KOPT-K1 (cell line): Measurements from ENCODE around the gene ZNHIT1.
"Not testable (repeated sequence)": the region's sequence is repeated elsewhere in the genome, so short reads cannot be mapped to it uniquely, and the experiment has no call there.

Experiments
- H3K27ac ChIP-seq: fragments of 200-600 bp; sonication (generic); 2 replicates; pipeline ENCODE4 v1.5.1; 2016; ENCODE audit warnings: antibody characterized with exemption, mild to moderate bottlenecking, low read depth, low read length; ENCODE audit not compliant: poor library complexity, severe bottlenecking
- H3K36me3 ChIP-seq: fragments of 200-600 bp; sonication (generic); 2 replicates; pipeline ENCODE4 v1.5.1; 2017; ENCODE audit warnings: antibody characterized with exemption, mild to moderate bottlenecking, low read length, moderate library complexity; ENCODE audit not compliant: insufficient read depth
- H3K9me3 ChIP-seq: fragments of 200-600 bp; sonication (generic); 2 replicates; pipeline ENCODE4 v1.5.1; 2017; ENCODE audit warnings: antibody characterized with exemption, low read length, mild to moderate bottlenecking; ENCODE audit not compliant: insufficient read depth, poor library complexity, severe bottlenecking

The ZNHIT1 gene

DNA sequence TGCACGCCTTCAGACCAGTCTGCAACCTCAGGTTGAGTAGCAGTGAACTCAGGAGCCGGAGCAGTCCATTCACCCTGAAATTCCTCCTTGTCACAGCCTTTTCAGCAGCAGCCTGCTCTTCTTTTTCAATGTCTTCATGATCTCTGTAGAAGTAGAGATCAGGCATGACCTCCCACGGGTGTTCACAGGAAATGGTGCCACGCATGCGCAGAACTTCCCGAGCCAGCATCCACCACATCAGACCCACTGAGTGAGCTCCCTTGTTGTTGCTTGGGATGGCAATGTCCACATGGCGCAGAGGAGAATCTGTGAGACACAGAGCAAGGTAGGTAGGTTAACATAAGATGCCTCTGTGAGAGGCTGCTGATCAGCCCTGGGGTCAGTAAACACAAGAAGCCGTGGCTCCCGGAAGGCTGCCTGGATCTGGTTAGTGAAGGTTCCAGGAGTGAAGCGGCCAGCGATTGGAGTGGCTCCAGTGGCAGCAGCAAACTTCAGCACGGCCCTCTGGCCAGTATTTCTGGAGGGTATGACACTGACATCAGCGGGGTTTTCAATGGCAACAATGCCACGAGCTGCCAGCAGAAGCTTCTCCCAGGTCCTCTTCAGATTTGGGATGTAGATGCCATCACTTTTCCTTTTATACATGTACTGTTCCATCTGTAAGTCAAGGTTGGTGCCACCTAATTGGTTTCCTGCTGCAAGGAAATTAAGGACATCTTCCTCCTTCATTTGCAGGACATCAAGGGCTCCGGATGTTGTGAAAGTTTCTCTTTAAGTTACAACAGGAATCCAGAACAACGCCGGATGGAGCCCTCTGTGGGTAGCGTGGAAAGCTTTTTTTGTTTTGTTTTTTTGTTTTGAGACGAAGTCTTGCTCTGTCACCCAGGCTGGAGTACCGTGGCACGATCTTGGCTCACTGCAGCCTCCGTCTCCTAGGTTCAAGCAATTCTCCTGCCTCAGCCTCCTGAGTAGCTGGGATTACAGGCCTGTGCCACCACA, 13.9 kb upstream of the ZNHIT1 start:
- H3K36me3 ChIP-seq, H3K9me3 ChIP-seq, H3K27ac ChIP-seq: not testable (repeated sequence)

- Histone ChIP-seq H3K36me3 (no peaks in the 10 kb centered on the region), H3K9me3 (no peaks in the 10 kb centered on the region), H3K27ac (no peak overlapping the region)
Measured at GRCh38 chr7:101205901-101206664, 11.9 kb upstream of the ZNHIT1 start.

DNA sequence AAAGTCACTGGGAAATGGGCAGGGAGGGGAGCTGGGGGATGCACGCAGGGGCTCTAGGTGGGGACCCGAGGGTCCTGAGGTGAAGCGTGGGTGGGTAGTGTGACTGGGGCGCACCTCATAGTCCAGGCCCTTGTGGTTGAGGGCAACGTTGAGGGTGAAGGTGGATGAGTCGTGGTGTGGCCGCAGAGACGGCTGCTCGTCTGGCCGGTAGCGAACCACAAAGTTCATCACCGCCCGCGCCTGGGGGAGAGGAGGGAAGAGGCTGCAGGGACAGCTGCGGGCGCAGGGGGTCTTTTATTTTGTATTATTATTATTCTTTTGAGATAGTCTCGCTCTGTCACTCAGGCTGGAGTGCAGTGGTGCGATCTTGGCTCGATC, 11.3 kb upstream of the ZNHIT1 start:
- H3K36me3 ChIP-seq: no peaks in the 10 kb centered on the region
- no peaks in the 10 kb centered on the region for H3K9me3 ChIP-seq
- no peak overlapping the region for H3K27ac ChIP-seq

DNA sequence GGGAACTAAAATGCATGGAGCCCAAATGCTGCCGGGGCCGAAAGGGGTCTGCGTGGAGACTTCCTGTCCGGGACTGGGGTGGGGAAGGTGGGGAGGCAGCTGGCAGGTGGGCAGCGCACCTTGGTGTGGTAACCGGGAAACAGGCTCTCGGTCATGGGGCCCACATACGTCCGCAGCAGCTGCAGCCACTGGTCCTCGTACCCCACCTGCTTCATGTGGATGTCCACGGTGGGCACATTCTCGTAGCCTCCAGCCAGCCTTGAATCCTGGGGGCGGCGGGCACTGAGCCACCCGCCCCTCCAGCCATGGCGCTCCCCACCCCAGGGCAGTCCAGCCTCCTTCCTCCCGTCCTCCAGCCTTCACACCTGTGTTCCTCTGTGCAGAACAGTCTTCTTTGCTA, 10.5 kb upstream of the ZNHIT1 start:
- Histone ChIP-seq H3K27ac (no peak overlapping the region), H3K36me3 (no peaks in the 10 kb centered on the region), H3K9me3 (no peaks in the 10 kb centered on the region)

DNA sequence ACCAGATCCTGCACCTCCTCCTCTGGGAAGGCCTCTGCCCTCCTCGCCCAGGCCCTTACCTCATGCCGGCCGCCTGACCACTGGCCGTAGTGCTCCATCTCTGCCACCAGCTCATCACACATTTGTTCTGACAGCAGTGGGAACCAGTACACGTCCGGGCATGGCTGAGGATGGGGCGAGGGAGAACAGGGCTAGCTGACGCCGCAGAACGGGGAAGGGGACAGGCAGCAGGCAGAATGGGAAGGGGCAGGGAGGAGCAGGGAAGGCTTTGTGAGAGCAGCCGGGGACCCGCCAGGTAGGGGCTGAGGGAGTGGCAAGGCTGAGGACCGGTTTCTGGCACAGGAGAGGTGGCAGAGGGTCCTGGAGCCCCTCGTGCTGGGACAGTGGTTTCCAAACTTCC, 9.2 kb upstream of the ZNHIT1 start:
- no peaks in the 10 kb centered on the region for H3K9me3 ChIP-seq
- H3K27ac ChIP-seq: no peak overlapping the region
- no peaks in the 10 kb centered on the region for H3K36me3 ChIP-seq

DNA sequence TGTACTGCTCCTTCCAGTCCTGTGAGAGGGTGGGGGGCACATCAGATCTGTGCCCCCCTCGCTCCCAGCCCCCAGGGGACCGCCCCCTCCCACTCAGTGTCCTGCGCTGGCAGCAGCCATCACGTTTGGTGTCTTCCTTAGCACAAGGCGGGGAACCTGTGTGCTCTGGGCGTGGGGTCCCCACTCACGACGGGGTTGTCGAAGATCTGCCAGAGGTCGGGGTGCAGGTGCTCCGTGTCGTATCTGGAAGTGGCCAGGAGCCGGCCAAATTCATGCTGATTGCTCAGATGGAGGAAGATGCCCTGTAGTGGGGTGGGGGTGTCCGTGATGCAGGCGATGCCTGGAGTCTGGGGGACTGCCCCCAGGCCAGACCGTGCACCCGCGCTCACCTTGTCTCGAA, 7.8 kb upstream of the ZNHIT1 start:
- Histone ChIP-seq H3K36me3 (no peaks in the 10 kb centered on the region), H3K9me3 (no peaks in the 10 kb centered on the region), H3K27ac (no peak overlapping the region)

- Histone ChIP-seq H3K36me3 (no peaks in the 10 kb centered on the region), H3K9me3 (no peaks in the 10 kb centered on the region), H3K27ac (no peak overlapping the region)
Measured at GRCh38 chr7:101211501-101211900, 6.5 kb upstream of the ZNHIT1 start.

DNA sequence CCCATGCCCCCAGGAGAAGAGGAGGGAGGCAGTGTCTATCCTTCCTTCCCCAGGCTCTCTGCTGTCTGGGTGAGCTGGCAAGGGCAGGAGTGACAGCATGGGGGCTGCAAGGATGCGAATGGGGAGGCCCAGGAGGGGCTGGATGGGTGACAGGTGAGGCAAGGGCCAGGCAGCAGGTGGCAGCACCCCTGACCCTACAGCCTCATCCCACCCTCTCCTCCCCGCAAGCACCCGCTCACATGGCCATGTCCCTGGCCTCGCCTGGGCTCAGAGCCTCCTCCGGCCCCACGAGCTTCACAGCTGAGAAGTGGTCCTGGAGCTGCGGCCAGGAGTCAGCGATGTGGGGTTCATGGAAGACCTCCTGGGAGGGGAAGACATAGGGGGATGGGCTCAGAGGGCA, 6.0 kb upstream of the ZNHIT1 start:
- Histone ChIP-seq H3K9me3 (no peaks in the 10 kb centered on the region), H3K27ac (no peak overlapping the region), H3K36me3 (no peaks in the 10 kb centered on the region)

DNA sequence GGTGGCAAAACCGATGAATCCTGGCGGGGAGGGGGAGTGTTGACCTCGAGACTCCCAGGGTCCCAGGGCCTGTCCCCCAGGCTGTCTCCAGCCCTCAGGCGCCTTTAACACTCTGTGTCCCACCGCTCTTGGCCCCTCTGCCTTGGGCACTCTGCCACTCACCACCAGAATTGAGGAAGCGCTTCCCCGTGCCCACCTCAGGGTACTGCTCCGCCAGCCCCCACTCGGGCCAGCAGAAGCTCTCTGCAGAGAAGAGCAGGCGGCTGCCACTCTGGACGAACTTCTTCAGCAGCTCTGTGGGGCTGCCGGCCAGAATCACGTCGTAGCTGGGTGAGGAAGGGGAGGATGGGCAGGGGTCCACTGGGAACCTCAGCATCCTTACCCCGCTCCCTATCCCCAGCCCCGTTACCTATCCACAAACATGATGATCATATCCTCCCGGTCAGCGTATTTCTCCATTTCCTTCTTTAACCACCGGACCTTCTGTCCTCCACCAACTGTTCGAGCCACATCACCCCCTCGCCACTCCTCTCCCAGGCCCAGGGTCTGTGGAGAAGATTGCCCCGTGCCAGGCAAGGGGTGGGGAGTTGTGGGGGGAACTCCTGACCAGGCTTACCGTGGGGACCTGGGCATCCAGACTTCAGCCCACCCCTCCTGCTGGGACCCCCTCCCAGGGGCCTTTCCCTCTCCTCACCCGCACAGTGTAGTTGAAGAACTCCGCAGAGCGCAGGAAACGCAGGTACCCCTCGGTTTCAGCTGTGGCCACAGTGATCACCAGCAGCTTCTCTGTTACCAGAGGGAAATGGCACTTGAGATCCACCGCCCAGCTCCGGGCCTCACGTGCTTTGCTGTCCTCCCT, 1.7 kb upstream of the ZNHIT1 start:
- no peaks in the 10 kb centered on the region for H3K9me3 ChIP-seq
- no peaks in the 10 kb centered on the region for H3K36me3 ChIP-seq
- no peak overlapping the region for H3K27ac ChIP-seq

DNA sequence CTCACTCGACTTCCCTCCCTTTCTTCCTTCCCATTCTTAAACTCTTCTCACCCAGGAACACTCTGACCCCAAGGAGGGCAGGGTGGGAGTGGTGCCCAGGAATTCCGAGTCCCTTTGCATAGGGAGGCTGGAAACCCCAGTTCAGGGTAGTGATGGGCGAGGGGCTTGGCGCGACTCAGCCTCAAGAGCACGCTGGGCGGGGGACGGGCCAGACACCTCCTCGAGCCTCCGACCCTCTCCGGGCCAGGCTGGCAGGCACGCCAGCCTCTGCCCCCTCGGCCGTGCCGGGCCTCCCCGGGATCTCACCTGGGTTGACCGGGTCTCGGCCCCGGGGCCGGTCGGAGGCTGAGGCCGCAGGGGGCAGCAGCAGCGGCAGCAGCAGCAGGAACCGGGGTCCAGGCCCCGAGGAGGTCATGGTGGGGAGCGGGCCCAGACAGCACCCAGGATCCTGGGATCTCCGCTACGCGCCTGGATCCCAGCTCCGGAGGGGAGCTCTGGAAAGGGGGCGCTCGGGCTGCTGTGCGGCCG, 1.0 kb upstream of the ZNHIT1 start:
- Histone ChIP-seq H3K36me3 (no peaks in the 10 kb centered on the region), H3K9me3 (no peaks in the 10 kb centered on the region), H3K27ac (no peak overlapping the region)

GRCh38 chr7:101218236-101219125, 516 bp downstream of the ZNHIT1 start:
- Histone ChIP-seq H3K27ac (peak overlapping the region; percentile 62), H3K36me3 (peaks cover 11% of the 10 kb centered on the region; the same call in 1 of the 2 replicates), H3K9me3 (no peaks in the 10 kb centered on the region)

GRCh38 chr7:101220295-101220694, 2.3 kb downstream of the ZNHIT1 start:
- Histone ChIP-seq H3K9me3 (no peaks in the 10 kb centered on the region), H3K27ac (no peak overlapping the region), H3K36me3 (peaks cover 29% of the 10 kb centered on the region)

- no peaks in the 10 kb centered on the region for H3K9me3 ChIP-seq
- no peak overlapping the region for H3K27ac ChIP-seq
- H3K36me3 ChIP-seq: peaks cover 45% of the 10 kb centered on the region
Measured at GRCh38 chr7:101222275-101222830, 4.4 kb downstream of the ZNHIT1 start.

DNA sequence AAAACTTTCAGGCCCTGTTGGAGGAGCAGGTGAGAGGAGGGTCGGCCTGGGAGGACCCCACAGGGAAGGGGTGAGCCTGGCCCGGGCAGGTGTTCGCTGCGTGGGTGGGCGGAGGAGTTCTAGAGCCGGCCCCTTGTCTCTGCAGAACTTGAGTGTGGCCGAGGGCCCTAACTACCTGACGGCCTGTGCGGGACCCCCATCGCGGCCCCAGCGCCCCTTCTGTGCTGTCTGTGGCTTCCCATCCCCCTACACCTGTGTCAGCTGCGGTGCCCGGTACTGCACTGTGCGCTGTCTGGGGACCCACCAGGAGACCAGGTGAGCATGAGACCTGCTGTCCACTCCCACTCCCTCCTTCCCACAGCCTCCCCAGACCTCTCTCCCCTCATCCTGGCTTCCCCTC, 5.6 kb downstream of the ZNHIT1 start:
- Histone ChIP-seq H3K36me3 (peaks cover 51% of the 10 kb centered on the region), H3K9me3 (no peaks in the 10 kb centered on the region), H3K27ac (no peak overlapping the region)
